ENCODE measurements around the gene WEE1.
"Not testable (repeated sequence)": the region's sequence is repeated elsewhere in the genome, so short reads cannot be mapped to it uniquely, and the experiment has no call there.

WEE1 gene

GRCh38 chr11:9538548-9538947, 34.9 kb upstream of the WEE1 start:
- no peaks in the 10 kb centered on the region for H3K36me3 ChIP-seq (replicated peaks)
- in situ Hi-C loops (cut with MboI; ENCODE audit: low sequenced_read_pairs), result no loop called here
- no peaks in the 10 kb centered on the region for H3K27me3 ChIP-seq (ENCODE audit: low read depth)
- DNase-seq (ENCODE audit: low spot score in 2 of 2), result no peak
- H3K4me3 ChIP-seq, result no peak overlapping the region
- H3K4me1 ChIP-seq, result peaks cover 17% of the 10 kb centered on the region
- H3K9me3 ChIP-seq, result no peaks in the 10 kb centered on the region

- H3K4me1 ChIP-seq; DNase-seq (ENCODE audit: low spot score in 2 of 2); H3K9me3 ChIP-seq; H3K27me3 ChIP-seq (ENCODE audit: low read depth); in situ Hi-C loops (cut with MboI; ENCODE audit: low sequenced_read_pairs); H3K4me3 ChIP-seq; H3K36me3 ChIP-seq (replicated peaks): not testable (repeated sequence)
Measured at GRCh38 chr11:9549216-9549615, 24.3 kb upstream of the WEE1 start.

GRCh38 chr11:9550191-9550628, 23.3 kb upstream of the WEE1 start:
- no peak for DNase-seq (ENCODE audit: low spot score in 2 of 2)

GRCh38 chr11:9561279-9561982, 12.0 kb upstream of the WEE1 start:
- Histone ChIP-seq H3K36me3 (replicated peaks) (no peaks in the 10 kb centered on the region), H3K4me1 (peaks cover 10% of the 10 kb centered on the region), H3K27me3 (ENCODE audit: low read depth) (no peaks in the 10 kb centered on the region), H3K4me3 (no peak overlapping the region), H3K9me3 (0 out of 2 replicates have a peak, but pooled peaks cover 8% of the 10 kb centered on the region)
- in situ Hi-C loops (cut with MboI; ENCODE audit: low sequenced_read_pairs), result no loop called here
- no peak for DNase-seq (ENCODE audit: low spot score in 2 of 2)

More at GRCh38 chr11:9550191-9550628, 23.3 kb upstream of the WEE1 start:
- H3K27me3 ChIP-seq (ENCODE audit: low read depth), result no peaks in the 10 kb centered on the region
- no peaks in the 10 kb centered on the region for H3K36me3 ChIP-seq (replicated peaks)
- no peaks in the 10 kb centered on the region for H3K4me1 ChIP-seq
- no peaks in the 10 kb centered on the region for H3K9me3 ChIP-seq
- H3K4me3 ChIP-seq, result no peak overlapping the region
- in situ Hi-C loops (cut with MboI; ENCODE audit: low sequenced_read_pairs), result no loop called here

- no peaks in the 10 kb centered on the region for H3K36me3 ChIP-seq (replicated peaks)
- H3K9me3 ChIP-seq, result 0 out of 2 replicates have a peak, but pooled peaks cover 8% of the 10 kb centered on the region
- in situ Hi-C loops (cut with MboI; ENCODE audit: low sequenced_read_pairs), result no loop called here
- DNase-seq (ENCODE audit: low spot score in 2 of 2), result no peak
- peaks cover 15% of the 10 kb centered on the region for H3K4me1 ChIP-seq
- no peaks in the 10 kb centered on the region for H3K27me3 ChIP-seq (ENCODE audit: low read depth)
- H3K4me3 ChIP-seq, result no peak overlapping the region
Measured at GRCh38 chr11:9562716-9563115, 10.8 kb upstream of the WEE1 start.

GRCh38 chr11:9563196-9563730, 10.2 kb upstream of the WEE1 start:
- no peaks in the 10 kb centered on the region for H3K36me3 ChIP-seq (replicated peaks)
- in situ Hi-C loops (cut with MboI; ENCODE audit: low sequenced_read_pairs), result no loop called here
- 0 out of 2 replicates have a peak, but pooled peaks cover 8% of the 10 kb centered on the region for H3K9me3 ChIP-seq
- no peak overlapping the region for H3K4me3 ChIP-seq
- no peak for DNase-seq (ENCODE audit: low spot score in 2 of 2)
- no peaks in the 10 kb centered on the region for H3K27me3 ChIP-seq (ENCODE audit: low read depth)
- peaks cover 20% of the 10 kb centered on the region for H3K4me1 ChIP-seq

GRCh38 chr11:9565822-9566560, 7.5 kb upstream of the WEE1 start:
- H3K9me3 ChIP-seq, result 0 out of 2 replicates have a peak, but pooled peaks cover 7% of the 10 kb centered on the region
- H3K4me1 ChIP-seq, result peaks cover 45% of the 10 kb centered on the region
- no peaks in the 10 kb centered on the region for H3K27me3 ChIP-seq (ENCODE audit: low read depth)
- DNase-seq (ENCODE audit: low spot score in 2 of 2), result peak; percentile 73 to 80
- in situ Hi-C loops (cut with MboI; ENCODE audit: low sequenced_read_pairs), result no loop called here
- no peaks in the 10 kb centered on the region for H3K36me3 ChIP-seq (replicated peaks)
- H3K4me3 ChIP-seq, result no peak overlapping the region

- DNase-seq (ENCODE audit: low spot score in 2 of 2), result no peak
- H3K36me3 ChIP-seq (replicated peaks), result no peaks in the 10 kb centered on the region
- H3K4me3 ChIP-seq, result no peak overlapping the region
- H3K27me3 ChIP-seq (ENCODE audit: low read depth), result no peaks in the 10 kb centered on the region
- in situ Hi-C loops (cut with MboI; ENCODE audit: low sequenced_read_pairs), result no loop called here
- H3K4me1 ChIP-seq, result peaks cover 52% of the 10 kb centered on the region
- H3K9me3 ChIP-seq, result 0 out of 2 replicates have a peak, but pooled peaks cover under 1% of the 10 kb centered on the region
Measured at GRCh38 chr11:9566561-9567063, 6.9 kb upstream of the WEE1 start.

GRCh38 chr11:9567401-9567800, 6.1 kb upstream of the WEE1 start:
- Histone ChIP-seq H3K4me3 (no peak overlapping the region), H3K9me3 (no peaks in the 10 kb centered on the region), H3K4me1 (peaks cover 59% of the 10 kb centered on the region), H3K27me3 (ENCODE audit: low read depth) (no peaks in the 10 kb centered on the region), H3K36me3 (replicated peaks) (no peaks in the 10 kb centered on the region)
- no peak for DNase-seq (ENCODE audit: low spot score in 2 of 2)
- in situ Hi-C loops (cut with MboI; ENCODE audit: low sequenced_read_pairs), result no loop called here

GRCh38 chr11:9568161-9568853, 5.2 kb upstream of the WEE1 start:
- H3K4me3 ChIP-seq, result no peak overlapping the region
- peak in 1 of 2 experiments; percentile 51 for DNase-seq (ENCODE audit: low spot score in 2 of 2)
- in situ Hi-C loops (cut with MboI; ENCODE audit: low sequenced_read_pairs), result no loop called here
- no peaks in the 10 kb centered on the region for H3K27me3 ChIP-seq (ENCODE audit: low read depth)
- no peaks in the 10 kb centered on the region for H3K36me3 ChIP-seq (replicated peaks)
- H3K4me1 ChIP-seq, result peaks cover 62% of the 10 kb centered on the region
- H3K9me3 ChIP-seq, result no peaks in the 10 kb centered on the region

GRCh38 chr11:9568854-9569587, 4.4 kb upstream of the WEE1 start:
- peak; percentile 73 to 87 for DNase-seq (ENCODE audit: low spot score in 2 of 2)
- H3K4me1 ChIP-seq, result peaks cover 62% of the 10 kb centered on the region
- in situ Hi-C loops (cut with MboI; ENCODE audit: low sequenced_read_pairs), result no loop called here
- H3K36me3 ChIP-seq (replicated peaks), result no peaks in the 10 kb centered on the region
- no peaks in the 10 kb centered on the region for H3K27me3 ChIP-seq (ENCODE audit: low read depth)
- H3K9me3 ChIP-seq, result no peaks in the 10 kb centered on the region
- H3K4me3 ChIP-seq, result no peak overlapping the region

- DNase-seq (ENCODE audit: low spot score in 2 of 2), result no peak
- Histone ChIP-seq H3K4me1 (peaks cover 62% of the 10 kb centered on the region), H3K4me3 (no peak overlapping the region), H3K9me3 (no peaks in the 10 kb centered on the region), H3K36me3 (replicated peaks) (peaks cover 1% of the 10 kb centered on the region), H3K27me3 (ENCODE audit: low read depth) (no peaks in the 10 kb centered on the region)
- in situ Hi-C loops (cut with MboI; ENCODE audit: low sequenced_read_pairs), result no loop called here
Measured at GRCh38 chr11:9569588-9570164, 3.8 kb upstream of the WEE1 start.

Measured in HAP-1 (cell line).